ENCODE measurements around the gene CANT1. TPM values are rescaled to one million over a fixed set of nuclear protein-coding genes. Genes with fewer than 3 reads are reported as not detected.

Gene CANT1
- total RNA-seq = 47.1 and 76.3 TPM in 2 replicates

GRCh38 chr17:79009397-79010303, at the start of gene CANT1:
Gene CANT1, minus strand, starts transcription at chr17:79009764. Its CDS starts 12,142 bp downstream, at chr17:78997622.

GRCh38 chr17:79023886-79024771, 14.6 kb upstream of the CANT1 start, which contains the start of gene C1QTNF1:
Gene C1QTNF1, plus strand, starts transcription at chr17:79024169. Its CDS starts 19,800 bp downstream, at chr17:79043969.

GRCh38 chr17:78979780-78980623, 29.6 kb downstream of the CANT1 start, which contains the start of gene LGALS3BP:
Gene LGALS3BP, minus strand, starts transcription at chr17:78979923. Its CDS starts 2,732 bp downstream, at chr17:78977191.

Other genes with a start within 250 kb of the CANT1 start
- 40.8 and 64.9 TPM in 2 replicates for gene CYTH1, start 227.5 kb downstream of the CANT1 start, total RNA-seq
- 10.8 and 31.9 TPM in 2 replicates for gene USP36, start 168.9 kb downstream of the CANT1 start, total RNA-seq
- gene CEP295NL, start 106.6 kb downstream of the CANT1 start, total RNA-seq = 1.3 and 6.4 TPM in 2 replicates
- 35.9 and 132 TPM in 2 replicates for gene TIMP2, start 84.4 kb downstream of the CANT1 start, total RNA-seq
- gene LGALS3BP, start 29.8 kb downstream of the CANT1 start, total RNA-seq = 6.8 and 10.8 TPM in 2 replicates
- gene C1QTNF1, start 14.4 kb upstream of the CANT1 start, total RNA-seq = 9.1 and 30.4 TPM in 2 replicates
- 8.7 and 23.0 TPM in 2 replicates for gene ENGASE, start 65.1 kb upstream of the CANT1 start, total RNA-seq

Data from bladder microvascular endothelial cell (primary cell).